Vagina (tissue), 2 donors: Measurements from ENCODE around the gene LGR4. TPM values are rescaled to one million over a fixed set of nuclear protein-coding genes. Genes with fewer than 3 reads are reported as not detected.

Experiments used
- DNase-seq, 2 donors: peaks; one replicate each; pipeline ENCODE4 v3.0.0-alpha.2; 2017; ENCODE audit errors: extremely low spot score in 2 of 2
- H3K27ac ChIP-seq: fragments of 200-600 bp; sonication (generic); one replicate; pipeline ENCODE4 v1.5.1; 2019
- H3K27me3 ChIP-seq: fragments of 200-600 bp; sonication (generic); one replicate; pipeline ENCODE4 v1.5.1; 2019
- H3K36me3 ChIP-seq, 2 donors: fragments of 200-600 bp; sonication (generic); one replicate each; pipeline ENCODE4 v1.5.1; 2017 to 2019
- H3K4me1 ChIP-seq: fragments of 200-600 bp; sonication (generic); one replicate; pipeline ENCODE4 v1.5.1; 2019
- H3K4me3 ChIP-seq, 2 donors: fragments of 200-600 bp; sonication (generic); 1 replicate in 1 of 2; 2 replicates in 1 of 2; pipeline ENCODE4 v1.5.1; 2016 to 2019
- H3K9me3 ChIP-seq: fragments of 200-600 bp; sonication (generic); one replicate; pipeline ENCODE4 v1.5.1; 2019
- CTCF ChIP-seq, 3 experiments: fragments of 450-650 bp in 2 of 3; fragments of 200-600 bp in 1 of 3; sonication (generic) in 1 of 3; IDR thresholded peaks; one replicate each; pipeline ENCODE4 v1.5.1; 2017 to 2019; ENCODE audit warnings: antibody characterized with exemption in 3 of 3, mild to moderate bottlenecking in 2 of 3, moderate library complexity in 2 of 3
- POLR2A ChIP-seq, 2 donors: fragments of 450-650 bp; IDR thresholded peaks; one replicate each; pipeline ENCODE4 v1.6.1; 2017; ENCODE audit warnings: antibody characterized with exemption in 2 of 2, mild to moderate bottlenecking in 2 of 2, moderate library complexity in 2 of 2
- POLR2AphosphoS5 ChIP-seq, 2 donors: sonication (generic); formaldehyde crosslinking; IDR thresholded peaks; one replicate each; pipeline ENCODE4 v1.9.0; 2017; ENCODE audit warnings: antibody characterized with exemption in 2 of 2, mild to moderate bottlenecking in 2 of 2, low read depth in 1 of 2; ENCODE audit not compliant: insufficient read depth in 1 of 2
- intact Hi-C: fragments of 100-400 bp; cut with DNase I; formaldehyde crosslinking; loops from one replicate; pipeline ENCODE4 v1.15.1; 2023
- total RNA-seq: library from RNA; depleted of rRNA; stranded (reverse); fragments of >200 nt; gene quantifications from one replicate; pipeline ENCODE4 v1.2.3, GENCODE V29; 2016

LGR4 gene
- total RNA-seq, 1 donor from 2014 or later: 65.6 TPM

- intact Hi-C loops: no loop called here
- Histone ChIP-seq H3K27ac (no peak overlapping the region), H3K27me3 (no peaks in the 10 kb centered on the region), H3K4me1 (peaks cover 26% of the 10 kb centered on the region), H3K9me3 (no peaks in the 10 kb centered on the region), H3K36me3 (no peaks in the 10 kb centered on the region), H3K4me3 (no peak overlapping the region)
- no peak for DNase-seq
- TF ChIP-seq CTCF (IDR thresholded peaks at IDR 0.05) (no peak), POLR2AphosphoS5 (IDR thresholded peaks at IDR 0.05; ENCODE audit: insufficient read depth in 1 of 2, low read depth in 1 of 2) (no peak), POLR2A (IDR thresholded peaks at IDR 0.05) (no peak)
Observed at GRCh38 chr11:27410272-27410671, 62.3 kb downstream of the LGR4 start.

GRCh38 chr11:27409742-27410141 is 62.8 kb downstream of the LGR4 start:
- H3K36me3 ChIP-seq: no peaks in the 10 kb centered on the region
- H3K27ac ChIP-seq: no peak overlapping the region
- no peaks in the 10 kb centered on the region for H3K9me3 ChIP-seq
- no peak overlapping the region for H3K4me3 ChIP-seq
- H3K4me1 ChIP-seq: peaks cover 21% of the 10 kb centered on the region
- TF ChIP-seq POLR2AphosphoS5 (IDR thresholded peaks at IDR 0.05; ENCODE audit: insufficient read depth in 1 of 2, low read depth in 1 of 2) (no peak), POLR2A (IDR thresholded peaks at IDR 0.05) (no peak), CTCF (IDR thresholded peaks at IDR 0.05) (no peak)
- intact Hi-C loops: no loop called here
- H3K27me3 ChIP-seq: no peaks in the 10 kb centered on the region
- no peak for DNase-seq

- peaks cover 15% of the 10 kb centered on the region for H3K4me1 ChIP-seq
- TF ChIP-seq CTCF (IDR thresholded peaks at IDR 0.05): no peak
- no peak for TF ChIP-seq POLR2AphosphoS5 (IDR thresholded peaks at IDR 0.05; ENCODE audit: insufficient read depth in 1 of 2, low read depth in 1 of 2)
- no peak for TF ChIP-seq POLR2A (IDR thresholded peaks at IDR 0.05)
- no peaks in the 10 kb centered on the region for H3K27me3 ChIP-seq
- intact Hi-C loops: no loop called here
- no peak overlapping the region for H3K4me3 ChIP-seq
- H3K36me3 ChIP-seq: no peaks in the 10 kb centered on the region
- H3K27ac ChIP-seq: no peak overlapping the region
- H3K9me3 ChIP-seq: no peaks in the 10 kb centered on the region
- DNase-seq: no peak
Observed at GRCh38 chr11:27409049-27409448, 63.5 kb downstream of the LGR4 start.

- H3K27ac ChIP-seq: no peak overlapping the region
Observed at GRCh38 chr11:27408246-27408800, 64.3 kb downstream of the LGR4 start.

GRCh38 chr11:27406498-27407354 is 65.9 kb downstream of the LGR4 start:
- no peaks in the 10 kb centered on the region for H3K36me3 ChIP-seq
- TF ChIP-seq POLR2AphosphoS5 (IDR thresholded peaks at IDR 0.05; ENCODE audit: insufficient read depth in 1 of 2, low read depth in 1 of 2): no peak
- no peak for TF ChIP-seq POLR2A (IDR thresholded peaks at IDR 0.05)
- TF ChIP-seq CTCF (IDR thresholded peaks at IDR 0.05): no peak
- intact Hi-C loops: no loop called here
- no peak overlapping the region for H3K27ac ChIP-seq
- no peak overlapping the region for H3K4me3 ChIP-seq
- H3K27me3 ChIP-seq: no peaks in the 10 kb centered on the region
- peaks cover 12% of the 10 kb centered on the region for H3K4me1 ChIP-seq
- no peaks in the 10 kb centered on the region for H3K9me3 ChIP-seq
- no peak for DNase-seq

More at GRCh38 chr11:27408246-27408800, 64.3 kb downstream of the LGR4 start:
- TF ChIP-seq POLR2AphosphoS5 (IDR thresholded peaks at IDR 0.05; ENCODE audit: insufficient read depth in 1 of 2, low read depth in 1 of 2): peak in 1 of 2 donors; percentile 26
- TF ChIP-seq POLR2A (IDR thresholded peaks at IDR 0.05): no peak
- Histone ChIP-seq H3K36me3 (no peaks in the 10 kb centered on the region), H3K4me3 (no peak overlapping the region), H3K4me1 (peaks cover 15% of the 10 kb centered on the region), H3K27me3 (no peaks in the 10 kb centered on the region), H3K9me3 (no peaks in the 10 kb centered on the region)
- intact Hi-C loops: no loop called here
- no peak for DNase-seq
